Liver (tissue), 9 donors: ENCODE data around the gene PSENEN. TPM values are rescaled to one million over a fixed set of nuclear protein-coding genes. Genes with fewer than 3 reads are reported as not detected.

Experiments
- DNase-seq: peaks from one replicate; pipeline ENCODE4 v3.0.0-alpha.2; 2017; ENCODE audit warnings: low spot score
- H3K27ac ChIP-seq, 2 donors: one replicate each; pipeline ENCODE4 v1.7.0; 2013; ENCODE audit warnings: inconsistent platforms in 2 of 2, low read length in 2 of 2, control low read depth in 1 of 2, low read depth in 1 of 2, mild to moderate bottlenecking in 1 of 2
- H3K27me3 ChIP-seq, 4 donors: one replicate each; pipeline versions ENCODE4 v1.6.1 to v1.7.0; 2013; ENCODE audit warnings: low read length in 3 of 4, inconsistent platforms in 1 of 4, mild to moderate bottlenecking in 1 of 4, moderate library complexity in 1 of 4; ENCODE audit not compliant: control insufficient read depth in 4 of 4, insufficient read depth in 4 of 4
- H3K36me3 ChIP-seq, 4 donors: one replicate each; pipeline versions ENCODE4 v1.6.1 to v1.7.0; 2013; ENCODE audit warnings: low read length in 3 of 4, mild to moderate bottlenecking in 3 of 4, low read depth in 1 of 4, moderate library complexity in 1 of 4; ENCODE audit not compliant: control insufficient read depth in 4 of 4, insufficient read depth in 3 of 4
- H3K4me1 ChIP-seq, 4 donors: one replicate each; pipeline versions ENCODE4 v1.6.1 to v1.7.0; 2013; ENCODE audit warnings: low read length in 3 of 4, mild to moderate bottlenecking in 3 of 4, moderate library complexity in 1 of 4; ENCODE audit not compliant: control insufficient read depth in 4 of 4, insufficient read depth in 4 of 4
- H3K4me3 ChIP-seq, 3 donors: one replicate each; pipeline versions ENCODE4 v1.6.1 to v1.7.0; 2013; ENCODE audit warnings: low read length in 3 of 3, control low read depth in 1 of 3, low read depth in 1 of 3, mild to moderate bottlenecking in 1 of 3
- H3K9ac ChIP-seq, 2 donors: one replicate each; pipeline ENCODE4 v1.7.0; 2013; ENCODE audit warnings: low read length in 2 of 2, mild to moderate bottlenecking in 2 of 2, moderate library complexity in 2 of 2, control low read depth in 1 of 2, low read depth in 1 of 2
- H3K9me3 ChIP-seq, 4 donors: one replicate each; pipeline versions ENCODE4 v1.6.1 to v1.7.0; 2013; ENCODE audit warnings: low read length in 3 of 4; ENCODE audit not compliant: control insufficient read depth in 4 of 4
- ATF3 ChIP-seq: IDR thresholded peaks from 2 replicates; pipeline ENCODE4 v1.6.1; 2016; ENCODE audit warnings: antibody characterized with exemption
- CTCF ChIP-seq: fragments of 150-350 bp; IDR thresholded peaks from 2 replicates; pipeline ENCODE4 v1.5.1; 2017; ENCODE audit warnings: improper control_type of control experiment, low read depth, low read length; ENCODE audit not compliant: missing input control
- EGR1 ChIP-seq, 2 donors: IDR thresholded peaks; 2 replicates each; pipeline ENCODE4 v1.6.1; 2016 to 2018; ENCODE audit warnings: antibody characterized with exemption in 2 of 2, low read depth in 2 of 2
- FOXA1 ChIP-seq: IDR thresholded peaks from 2 replicates; pipeline ENCODE4 v1.6.1; 2016; ENCODE audit warnings: antibody characterized with exemption
- FOXA2 ChIP-seq: IDR thresholded peaks from 2 replicates; pipeline ENCODE4 v1.6.1; 2016; ENCODE audit warnings: antibody characterized with exemption
- GABPA ChIP-seq, 2 donors: IDR thresholded peaks in 1 of 2; conservative IDR thresholded peaks in 1 of 2; 2 replicates each; pipeline ENCODE4 v1.6.1; 2016; ENCODE audit warnings: antibody characterized with exemption in 2 of 2, mild to moderate bottlenecking in 1 of 2, moderate library complexity in 1 of 2
- HNF4A ChIP-seq, 2 donors: conservative IDR thresholded peaks; 2 replicates each; pipeline ENCODE4 v1.6.1; 2016; ENCODE audit warnings: antibody characterized with exemption in 2 of 2, mild to moderate bottlenecking in 2 of 2
- HNF4G ChIP-seq: IDR thresholded peaks from 2 replicates; pipeline ENCODE4 v1.6.1; 2016; ENCODE audit warnings: antibody characterized with exemption
- JUND ChIP-seq, 2 donors: IDR thresholded peaks; 2 replicates each; pipeline ENCODE4 v1.6.1; 2016; ENCODE audit warnings: antibody characterized with exemption in 2 of 2
- MAX ChIP-seq: IDR thresholded peaks from 2 replicates; pipeline ENCODE4 v1.6.1; 2016; ENCODE audit warnings: antibody characterized with exemption
- NR2F2 ChIP-seq: IDR thresholded peaks from 2 replicates; pipeline ENCODE4 v1.6.1; 2016; ENCODE audit warnings: antibody characterized with exemption
- RAD21 ChIP-seq, 2 donors: IDR thresholded peaks; 2 replicates each; pipeline ENCODE4 v1.6.1; 2016; ENCODE audit warnings: antibody characterized with exemption in 2 of 2, mild to moderate bottlenecking in 2 of 2
- REST ChIP-seq: IDR thresholded peaks from 2 replicates; pipeline ENCODE4 v1.6.1; 2016; ENCODE audit warnings: antibody characterized with exemption, mild to moderate bottlenecking
- RXRA ChIP-seq, 2 donors: IDR thresholded peaks; 2 replicates each; pipeline ENCODE4 v1.6.1; 2017 to 2018; ENCODE audit warnings: antibody characterized with exemption in 2 of 2, mild to moderate bottlenecking in 1 of 2
- SP1 ChIP-seq: IDR thresholded peaks from 2 replicates; pipeline ENCODE4 v1.6.1; 2018; ENCODE audit warnings: antibody characterized with exemption, mild to moderate bottlenecking
- TAF1 ChIP-seq: conservative IDR thresholded peaks from 2 replicates; pipeline ENCODE4 v1.6.1; 2016; ENCODE audit warnings: antibody characterized with exemption, mild to moderate bottlenecking
- YY1 ChIP-seq: IDR thresholded peaks from 2 replicates; pipeline ENCODE4 v1.6.1; 2016; ENCODE audit warnings: antibody characterized with exemption, mild to moderate bottlenecking
- ZBTB33 ChIP-seq: IDR thresholded peaks from 2 replicates; pipeline ENCODE4 v1.6.1; 2016; ENCODE audit warnings: antibody characterized with exemption
- WGBS: extraction: QIAGEN DNeasy Blood & Tissue Kit; methylation state at CpG from one replicate; pipeline ENCODE4 v1.1.7; 2013; 5-methylcytosine and 5-hydroxymethylcytosine counted together
- polyA plus RNA-seq, 2 donors: library from polyadenylated mRNA; stranded (reverse) in 1 of 2; unstranded in 1 of 2; fragments of 200-250 nt in 1 of 2; fragments of >200 nt in 1 of 2; fragmentation: Nextera tagmentation in 1 of 2; extraction: Ambion mirVana in 1 of 2; gene quantifications; one replicate each; pipeline versions ENCODE4 v1.2.1 to v1.2.3, GENCODE V29; 2013 to 2015
- total RNA-seq, 2 donors: library from RNA; depleted of rRNA; stranded (reverse); fragments of >200 nt; gene quantifications; one replicate each; pipeline ENCODE4 v1.2.3, GENCODE V29; 2014
- donor health status: healthy.
- donor health status: healthy.
- donor health status: healthy.
- donor health status: healthy.
- donor health status: healthy.

The PSENEN gene
- total and polyA plus RNA-seq, 4 donors: 7.4 to 58.1 (median 20.7) TPM

- Histone ChIP-seq H3K4me3 (no peak overlapping the region), H3K9ac (no peak overlapping the region), H3K9me3 (no peaks in the 10 kb centered on the region), H3K27me3 (no peaks in the 10 kb centered on the region), H3K4me1 (no peaks in the 10 kb centered on the region), H3K36me3 (peaks cover 57 to 95% (median 69%) of the 10 kb centered on the region in 4 donors), H3K27ac (no peak overlapping the region)
- TF ChIP-seq HNF4A (conservative IDR thresholded peaks at IDR 0.05) (no peak), ATF3 (no peak), ZBTB33 (no peak), RAD21 (IDR thresholded peaks at IDR 0.05) (no peak)
- WGBS: 97% methylated on average over 11 of the region's 11 CpGs
- no peak for DNase-seq
Measured at GRCh38 chr19:35729763-35730162, 15.7 kb upstream of the PSENEN start.

GRCh38 chr19:35730326-35730725 lies 15.1 kb upstream of the PSENEN start:
- peaks cover 52 to 94% (median 66%) of the 10 kb centered on the region in 4 donors for H3K36me3 ChIP-seq
- H3K4me3 ChIP-seq: no peak overlapping the region
- no peak for TF ChIP-seq SP1
- no peak for TF ChIP-seq NR2F2
- TF ChIP-seq FOXA2: no peak
- TF ChIP-seq HNF4G: no peak
- no peak for TF ChIP-seq MAX
- no peak for TF ChIP-seq TAF1
- TF ChIP-seq EGR1 (IDR thresholded peaks at IDR 0.05; ENCODE audit: low read depth in 2 of 2): no peak
- no peak for TF ChIP-seq ZBTB33
- no peak for TF ChIP-seq JUND (IDR thresholded peaks at IDR 0.05)
- TF ChIP-seq RAD21 (IDR thresholded peaks at IDR 0.05): no peak
- TF ChIP-seq YY1: no peak
- TF ChIP-seq ATF3: no peak
- TF ChIP-seq FOXA1: no peak
- TF ChIP-seq REST: no peak
- TF ChIP-seq CTCF: no peak
- no peak for TF ChIP-seq RXRA (IDR thresholded peaks at IDR 0.05)
- no peak for TF ChIP-seq GABPA (IDR thresholded peaks at IDR 0.05 in 1 of 2, conservative IDR thresholded peaks at IDR 0.05 in 1 of 2)
- TF ChIP-seq HNF4A (conservative IDR thresholded peaks at IDR 0.05): no peak
- no peaks in the 10 kb centered on the region for H3K27me3 ChIP-seq
- H3K9me3 ChIP-seq: no peaks in the 10 kb centered on the region
- 96% methylated on average over 18 of the region's 18 CpGs for WGBS
- H3K4me1 ChIP-seq: no peaks in the 10 kb centered on the region
- H3K27ac ChIP-seq: no peak overlapping the region
- DNase-seq: no peak
- no peak overlapping the region for H3K9ac ChIP-seq
